GM13976 (cell line): ENCODE data around the gene GNAQ.

ENCODE experiments used
- DNase-seq: peaks from one replicate; pipeline ENCODE4 v3.0.0; 2012; ENCODE audit warnings: low spot score
- CTCF ChIP-seq: IDR thresholded peaks from 2 replicates; pipeline ENCODE4 v1.5.1; 2012; ENCODE audit warnings: borderline replicate concordance, mild to moderate bottlenecking; ENCODE audit not compliant: insufficient read depth; ENCODE audit errors: extremely low read depth, missing control alignments, control extremely low read depth
- in situ Hi-C: fragments of 300-500 bp; cut with MboI; formaldehyde crosslinking; loops from one replicate; pipeline ENCODE4 v1.12.0; 2022; ENCODE audit warnings: low sequenced_read_pairs, mixed read lengths, inconsistent platforms; ENCODE audit not compliant: unreplicated experiment

The GNAQ gene

GRCh38 chr9:78014776-78015175 lies 16.8 kb downstream of the GNAQ start:
- in situ Hi-C loops: no loop called here
- DNase-seq: no peak
- no peak for TF ChIP-seq CTCF

GRCh38 chr9:78013934-78014333 lies 17.7 kb downstream of the GNAQ start:
- no peak for DNase-seq
- in situ Hi-C loops: no loop called here
- no peak for TF ChIP-seq CTCF

GRCh38 chr9:78011049-78011448 lies 20.6 kb downstream of the GNAQ start:
- TF ChIP-seq CTCF: no peak
- in situ Hi-C loops: no loop called here
- DNase-seq: no peak

GRCh38 chr9:78010445-78010844 lies 21.2 kb downstream of the GNAQ start:
- no peak for DNase-seq
- no peak for TF ChIP-seq CTCF
- in situ Hi-C loops: no loop called here

- in situ Hi-C loops: no loop called here
- DNase-seq: no peak
- no peak for TF ChIP-seq CTCF
Measured at GRCh38 chr9:78009186-78009585, 22.4 kb downstream of the GNAQ start.

GRCh38 chr9:78006734-78007133 lies 24.9 kb downstream of the GNAQ start:
- in situ Hi-C loops: no loop called here
- no peak for DNase-seq
- no peak for TF ChIP-seq CTCF
